Measurements from ENCODE around the gene CST5. TPM values are rescaled to one million over a fixed set of nuclear protein-coding genes. Genes with fewer than 3 reads are reported as not detected.
"Not testable (repeated sequence)": the region's sequence is repeated elsewhere in the genome, so short reads cannot be mapped to it uniquely, and the experiment has no call there.

CST5 gene
- total RNA-seq, 4 donors from 2014 or later, result 1.4 to 4.5 (median 3.7) TPM; not detected in 1

DNA sequence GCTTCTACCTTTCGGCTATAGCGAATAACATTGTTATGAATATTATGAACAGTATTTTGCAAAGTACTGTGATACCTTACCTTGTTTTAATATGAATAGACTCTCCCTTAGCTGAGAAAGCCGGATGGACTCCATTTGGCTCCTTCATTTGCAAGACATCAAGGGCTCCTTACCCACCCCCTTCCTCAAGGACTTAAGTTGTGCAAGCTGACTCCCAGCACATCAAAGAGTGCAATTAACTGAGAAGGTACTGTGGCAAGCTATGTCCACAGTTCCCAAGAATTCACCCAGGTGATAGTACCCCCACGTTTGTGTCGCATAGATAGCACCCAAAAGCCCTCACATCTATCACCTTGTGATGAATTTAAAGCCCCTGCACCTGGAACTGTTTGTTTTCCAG is 11.2 kb downstream of the CST5 start:
- intact Hi-C loops (cut with DNase I), result no loop called here
- Histone ChIP-seq H3K9me3 (no peaks in the 10 kb centered on the region), H3K27ac (replicated peaks in 1 of 4) (no peak overlapping the region), H3K4me3 (no peak overlapping the region), H3K36me3 (no peaks in the 10 kb centered on the region), H3K4me1 (peaks cover 0 to 31% (median 24%) of the 10 kb centered on the region in 4 donors), H3K27me3 (no peaks in the 10 kb centered on the region)
- DNase-seq (ENCODE audit: extremely low spot score), result no peak
- WGBS, result 71% methylated on average over 5 of the region's 5 CpGs
- TF ChIP-seq POLR2A (IDR thresholded peaks at IDR 0.05; ENCODE audit: low read depth) (no peak), POLR2AphosphoS5 (IDR thresholded peaks at IDR 0.05) (no peak), EP300 (IDR thresholded peaks at IDR 0.05) (no peak)
- TF ChIP-seq, protein P1, sequence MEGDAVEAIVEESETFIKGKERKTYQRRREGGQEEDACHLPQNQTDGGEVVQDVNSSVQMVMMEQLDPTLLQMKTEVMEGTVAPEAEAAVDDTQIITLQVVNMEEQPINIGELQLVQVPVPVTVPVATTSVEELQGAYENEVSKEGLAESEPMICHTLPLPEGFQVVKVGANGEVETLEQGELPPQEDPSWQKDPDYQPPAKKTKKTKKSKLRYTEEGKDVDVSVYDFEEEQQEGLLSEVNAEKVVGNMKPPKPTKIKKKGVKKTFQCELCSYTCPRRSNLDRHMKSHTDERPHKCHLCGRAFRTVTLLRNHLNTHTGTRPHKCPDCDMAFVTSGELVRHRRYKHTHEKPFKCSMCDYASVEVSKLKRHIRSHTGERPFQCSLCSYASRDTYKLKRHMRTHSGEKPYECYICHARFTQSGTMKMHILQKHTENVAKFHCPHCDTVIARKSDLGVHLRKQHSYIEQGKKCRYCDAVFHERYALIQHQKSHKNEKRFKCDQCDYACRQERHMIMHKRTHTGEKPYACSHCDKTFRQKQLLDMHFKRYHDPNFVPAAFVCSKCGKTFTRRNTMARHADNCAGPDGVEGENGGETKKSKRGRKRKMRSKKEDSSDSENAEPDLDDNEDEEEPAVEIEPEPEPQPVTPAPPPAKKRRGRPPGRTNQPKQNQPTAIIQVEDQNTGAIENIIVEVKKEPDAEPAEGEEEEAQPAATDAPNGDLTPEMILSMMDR (IDR thresholded peaks at IDR 0.05), result no peak

DNA sequence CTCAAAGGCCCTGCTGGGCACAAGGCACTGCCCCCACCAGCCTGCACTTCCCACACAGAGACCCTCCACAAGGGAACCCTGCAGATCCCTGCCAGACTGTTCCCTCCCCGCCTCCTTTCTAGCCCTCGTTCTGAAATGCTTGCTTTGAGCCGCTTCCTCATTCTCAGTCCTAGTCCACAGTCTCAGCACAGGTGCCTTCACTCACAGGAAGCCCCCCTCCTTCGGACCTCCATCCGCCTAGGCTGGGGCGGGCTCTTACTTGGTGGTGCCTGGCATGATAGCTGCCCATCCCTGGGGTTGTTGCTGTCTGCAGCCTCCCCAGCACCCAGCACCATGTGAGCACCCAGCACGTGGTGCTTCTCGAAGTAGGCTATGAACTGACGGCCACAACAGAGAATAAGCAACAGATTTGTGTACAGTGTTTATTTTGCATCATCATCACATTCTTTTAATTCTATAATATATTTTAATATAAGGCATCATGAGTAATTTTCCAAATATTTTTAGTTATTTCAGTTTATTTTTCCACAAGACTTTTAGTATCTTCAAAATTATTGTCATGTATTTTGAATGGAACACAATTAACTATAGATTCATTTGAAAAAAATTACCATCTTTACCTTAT is 12.3 kb downstream of the CST5 start:
- Histone ChIP-seq H3K36me3 (no peaks in the 10 kb centered on the region), H3K9me3 (no peaks in the 10 kb centered on the region)
- TF ChIP-seq POLR2AphosphoS5 (IDR thresholded peaks at IDR 0.05), result no peak
- no peak for TF ChIP-seq EP300 (IDR thresholded peaks at IDR 0.05)
- TF ChIP-seq, protein P1 (IDR thresholded peaks at IDR 0.05), result no peak
- no peak for TF ChIP-seq POLR2A (IDR thresholded peaks at IDR 0.05; ENCODE audit: low read depth)

DNA sequence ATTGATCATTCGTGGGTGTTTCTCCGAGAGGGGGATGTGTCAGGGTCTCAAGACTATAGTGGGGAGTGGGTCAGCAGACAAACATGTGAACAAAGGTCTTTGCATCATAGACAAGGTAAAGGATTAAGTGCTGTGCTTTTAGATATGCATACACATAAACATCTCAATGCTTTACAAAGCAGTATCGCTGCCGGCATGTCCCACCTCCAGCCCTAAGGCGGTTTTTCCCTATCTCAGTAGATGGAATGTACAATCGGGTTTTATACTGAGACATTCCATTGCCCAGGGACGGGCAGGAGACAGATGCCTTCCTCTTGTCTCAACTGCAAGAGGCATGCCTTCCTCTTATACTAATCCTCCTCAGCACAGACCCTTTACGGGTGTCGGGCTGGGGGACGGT is 18.8 kb downstream of the CST5 start:
- WGBS, result 67% methylated on average over 10 of the region's 10 CpGs
- intact Hi-C loops (cut with DNase I); H3K27ac ChIP-seq (replicated peaks in 1 of 4): not testable (repeated sequence)

More for the DNA sequence above, 12.3 kb downstream of the CST5 start:
- Histone ChIP-seq H3K27me3 (no peaks in the 10 kb centered on the region), H3K4me1 (peaks cover 0 to 20% (median 17%) of the 10 kb centered on the region in 4 donors), H3K27ac (replicated peaks in 1 of 4) (no peak overlapping the region), H3K4me3 (no peak overlapping the region)
- intact Hi-C loops (cut with DNase I), result no loop called here
- no peak for DNase-seq (ENCODE audit: extremely low spot score)
- 69% methylated on average over 8 of the region's 9 CpGs for WGBS

DNA sequence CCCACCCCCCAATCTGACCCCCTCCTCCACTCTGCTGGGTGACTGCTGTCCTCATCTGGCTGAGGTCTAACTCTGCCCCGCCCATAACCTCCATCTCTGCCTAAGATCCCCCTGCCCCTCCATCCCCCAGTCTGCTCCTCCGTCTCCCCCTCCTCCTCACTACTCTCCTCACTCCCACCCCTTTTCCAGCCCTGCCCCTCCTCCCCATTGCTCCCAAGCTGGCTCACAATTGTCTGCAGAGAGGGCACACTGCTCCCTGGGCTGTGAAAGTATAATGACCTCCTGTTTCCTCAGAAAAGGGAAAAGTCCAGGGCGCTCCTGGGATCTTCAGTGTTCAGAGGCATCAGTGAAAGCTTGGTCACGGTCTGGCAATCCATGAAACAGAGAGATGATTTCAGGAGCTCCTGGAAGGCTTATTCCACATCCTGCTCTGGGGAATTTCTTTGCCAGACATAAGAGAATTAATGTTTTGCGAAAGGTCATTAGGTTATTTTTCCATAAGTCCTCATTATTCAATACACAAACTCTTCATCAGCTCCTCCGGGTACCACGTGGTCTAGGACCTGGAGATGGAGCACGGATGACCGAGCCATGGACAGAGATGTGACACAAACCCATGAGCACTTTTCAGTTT is 21.5 kb downstream of the CST5 start:
- DNase-seq (ENCODE audit: extremely low spot score), result no peak
- 25% methylated on average over 9 of the region's 9 CpGs for WGBS
- intact Hi-C loops (cut with DNase I), result no loop called here
- H3K4me3 ChIP-seq, result no peak overlapping the region
- no peaks in the 10 kb centered on the region for H3K9me3 ChIP-seq
- H3K36me3 ChIP-seq, result no peaks in the 10 kb centered on the region
- H3K27me3 ChIP-seq, result no peaks in the 10 kb centered on the region
- peaks cover 0 to 35% (median 24%) of the 10 kb centered on the region in 4 donors for H3K4me1 ChIP-seq
- no peak for TF ChIP-seq EP300 (IDR thresholded peaks at IDR 0.05)
- TF ChIP-seq, protein P1 (IDR thresholded peaks at IDR 0.05), result no peak
- no peak for TF ChIP-seq POLR2AphosphoS5 (IDR thresholded peaks at IDR 0.05)
- no peak for TF ChIP-seq POLR2A (IDR thresholded peaks at IDR 0.05; ENCODE audit: low read depth)
- peak overlapping the region in 3 of 4 donors; percentile 14 to 51 (median 28) for H3K27ac ChIP-seq (replicated peaks in 1 of 4)

More for the DNA sequence above, 18.8 kb downstream of the CST5 start:
- H3K4me3 ChIP-seq; H3K27me3 ChIP-seq; DNase-seq (ENCODE audit: extremely low spot score); H3K9me3 ChIP-seq; H3K36me3 ChIP-seq: not testable (repeated sequence)
- peaks cover 0 to 24% (median 18%) of the 10 kb centered on the region in 4 donors for H3K4me1 ChIP-seq

DNA sequence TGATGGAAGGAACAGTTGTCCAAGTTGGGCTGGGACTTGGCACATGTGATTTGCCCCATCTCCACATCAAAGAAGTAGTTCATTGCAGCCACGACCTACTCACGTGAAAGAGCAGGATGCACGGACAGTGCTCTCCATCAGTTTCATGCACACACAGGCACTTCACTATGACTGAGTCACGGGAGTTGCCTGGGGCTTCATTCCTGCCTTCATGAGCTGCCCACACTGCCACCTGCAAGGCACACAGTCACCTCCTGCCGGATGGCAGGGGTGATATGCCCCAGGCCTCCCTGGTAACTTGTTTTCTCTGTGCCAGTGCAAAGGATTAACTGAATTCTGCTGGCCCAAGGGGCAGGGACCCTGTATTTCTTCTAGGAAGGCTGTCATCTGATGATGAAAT is 22.8 kb downstream of the CST5 start:
- WGBS, result 81% methylated on average over 5 of the region's 5 CpGs
- no peak for TF ChIP-seq POLR2A (IDR thresholded peaks at IDR 0.05; ENCODE audit: low read depth)
- Histone ChIP-seq H3K9me3 (no peaks in the 10 kb centered on the region), H3K27ac (replicated peaks in 1 of 4) (no peak overlapping the region), H3K27me3 (no peaks in the 10 kb centered on the region), H3K4me1 (peaks cover 0 to 48% (median 36%) of the 10 kb centered on the region in 4 donors), H3K36me3 (no peaks in the 10 kb centered on the region), H3K4me3 (no peak overlapping the region)
- DNase-seq (ENCODE audit: extremely low spot score), result no peak
- intact Hi-C loops (cut with DNase I), result no loop called here
